ENCODE measurements around the gene DGLUCY.

DNA sequence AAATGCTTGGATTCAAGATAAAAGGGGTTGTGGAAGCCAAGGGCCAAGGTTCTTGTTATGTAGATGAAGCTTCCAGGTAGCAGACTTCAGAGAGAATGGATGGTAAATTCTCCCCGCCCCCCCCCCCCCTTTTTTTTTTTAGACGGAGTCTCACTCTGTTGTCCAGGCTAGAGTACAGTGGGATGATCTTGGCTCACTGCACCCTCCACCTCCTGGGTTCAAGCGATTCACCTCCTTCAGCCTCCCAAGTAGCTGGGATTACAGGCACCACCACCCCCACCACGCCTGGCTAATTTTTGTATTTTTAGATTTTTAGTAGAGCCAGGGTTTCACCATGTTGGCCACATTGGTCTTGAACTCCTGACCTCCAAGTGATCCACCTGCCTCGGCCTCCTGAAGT, 4.1 kb downstream of the DGLUCY start:
- TF ChIP-seq, protein P1, sequence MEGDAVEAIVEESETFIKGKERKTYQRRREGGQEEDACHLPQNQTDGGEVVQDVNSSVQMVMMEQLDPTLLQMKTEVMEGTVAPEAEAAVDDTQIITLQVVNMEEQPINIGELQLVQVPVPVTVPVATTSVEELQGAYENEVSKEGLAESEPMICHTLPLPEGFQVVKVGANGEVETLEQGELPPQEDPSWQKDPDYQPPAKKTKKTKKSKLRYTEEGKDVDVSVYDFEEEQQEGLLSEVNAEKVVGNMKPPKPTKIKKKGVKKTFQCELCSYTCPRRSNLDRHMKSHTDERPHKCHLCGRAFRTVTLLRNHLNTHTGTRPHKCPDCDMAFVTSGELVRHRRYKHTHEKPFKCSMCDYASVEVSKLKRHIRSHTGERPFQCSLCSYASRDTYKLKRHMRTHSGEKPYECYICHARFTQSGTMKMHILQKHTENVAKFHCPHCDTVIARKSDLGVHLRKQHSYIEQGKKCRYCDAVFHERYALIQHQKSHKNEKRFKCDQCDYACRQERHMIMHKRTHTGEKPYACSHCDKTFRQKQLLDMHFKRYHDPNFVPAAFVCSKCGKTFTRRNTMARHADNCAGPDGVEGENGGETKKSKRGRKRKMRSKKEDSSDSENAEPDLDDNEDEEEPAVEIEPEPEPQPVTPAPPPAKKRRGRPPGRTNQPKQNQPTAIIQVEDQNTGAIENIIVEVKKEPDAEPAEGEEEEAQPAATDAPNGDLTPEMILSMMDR (IDR thresholded peaks at IDR 0.05) = no peak
- no peak for TF ChIP-seq EP300 (IDR thresholded peaks at IDR 0.05)

Data from ovary (tissue), 3 donors.